Keratinocyte (primary cell): Measurements from ENCODE around the gene ACTR3C. TPM values are rescaled to one million over a fixed set of nuclear protein-coding genes. Genes with fewer than 3 reads are reported as not detected.
"Not testable (repeated sequence)": the region's sequence is repeated elsewhere in the genome, so short reads cannot be mapped to it uniquely, and the experiment has no call there.

Experiments
- DNase-seq: peaks from one replicate; pipeline ENCODE4 v3.0.0-alpha.2; 2011; ENCODE audit warnings: low read depth, missing footprints, low spot score
- FAIRE-seq: peaks from 2 replicates; lab custom pipeline; 2011; peaks lifted over from hg19 to GRCh38; lab: Jason Lieb, UNC
- H2AFZ ChIP-seq: 2 replicates; pipeline ENCODE4 v1.6.0; 2012; ENCODE audit warnings: low read length, control low read depth, inconsistent platforms; ENCODE audit not compliant: control insufficient read depth
- H3K27ac ChIP-seq: 2 replicates; pipeline ENCODE4 v1.5.1; 2011; ENCODE audit warnings: low read length; ENCODE audit not compliant: control insufficient read depth, insufficient read depth
- H3K27me3 ChIP-seq: 3 replicates; pipeline ENCODE4 v1.6.0; 2011; ENCODE audit warnings: low read length; ENCODE audit not compliant: control insufficient read depth, insufficient read depth; ENCODE audit errors: extremely low read depth
- H3K36me3 ChIP-seq, 2 experiments: 2 replicates in 1 of 2; 3 replicates in 1 of 2; pipeline ENCODE4 v1.5.1; 2011; ENCODE audit warnings: low read length in 2 of 2, mild to moderate bottlenecking in 1 of 2; ENCODE audit not compliant: control insufficient read depth in 2 of 2, insufficient read depth in 2 of 2; ENCODE audit errors: extremely low read depth in 1 of 2
- H3K4me1 ChIP-seq: 3 replicates; pipeline ENCODE4 v1.5.1; 2011; ENCODE audit warnings: low read length; ENCODE audit not compliant: control insufficient read depth, insufficient read depth; ENCODE audit errors: extremely low read depth
- H3K4me2 ChIP-seq: 3 replicates; pipeline ENCODE4 v1.6.0; 2011; ENCODE audit warnings: low read depth, low read length; ENCODE audit not compliant: control insufficient read depth, insufficient read depth; ENCODE audit errors: extremely low read depth
- H3K4me3 ChIP-seq, 3 experiments: fragments of 200-600 bp in 1 of 3; sonication (generic) in 1 of 3; 2 replicates in 2 of 3; 3 replicates in 1 of 3; pipeline ENCODE4 v1.5.1; 2011 to 2016; ENCODE audit warnings: low read length in 3 of 3, mild to moderate bottlenecking in 3 of 3, control low read depth in 2 of 3, inconsistent platforms in 1 of 3, low read depth in 1 of 3, mixed read lengths in 1 of 3, mixed run types in 1 of 3, moderate library complexity in 1 of 3; ENCODE audit not compliant: control insufficient read depth in 2 of 3, insufficient read depth in 2 of 3; ENCODE audit errors: extremely low read depth in 1 of 3
- H3K79me2 ChIP-seq: 2 replicates; pipeline ENCODE4 v1.6.0; 2012; ENCODE audit warnings: low read length; ENCODE audit not compliant: control insufficient read depth, insufficient read depth
- H3K9ac ChIP-seq: 3 replicates; pipeline ENCODE4 v1.6.0; 2011; ENCODE audit warnings: low read length; ENCODE audit not compliant: control insufficient read depth, insufficient read depth; ENCODE audit errors: extremely low read depth
- H3K9me1 ChIP-seq: 3 replicates; pipeline ENCODE4 v1.6.0; 2011; ENCODE audit warnings: low read length; ENCODE audit not compliant: control insufficient read depth, insufficient read depth; ENCODE audit errors: extremely low read depth
- H3K9me3 ChIP-seq: 2 replicates; pipeline ENCODE4 v1.5.1; 2012; ENCODE audit warnings: low read depth, low read length; ENCODE audit not compliant: control insufficient read depth
- H4K20me1 ChIP-seq: 3 replicates; pipeline ENCODE4 v1.6.0; 2011; ENCODE audit warnings: low read length; ENCODE audit not compliant: control insufficient read depth, insufficient read depth; ENCODE audit errors: extremely low read depth
- dilution Hi-C: fragments of 300-500 bp; cut with MboI; formaldehyde crosslinking; loops from one replicate; pipeline ENCODE4 v1.7.0; 2020; ENCODE audit warnings: low sequenced_read_pairs; ENCODE audit not compliant: extremely low pct_ligation_motif_present
- polyA plus RNA-seq, 5 experiments: library from polyadenylated mRNA; depleted of rRNA in 3 of 5; stranded (reverse) in 3 of 5; stranded (forward) in 1 of 5; unstranded in 1 of 5; fragments of >200 nt; gene quantifications; 1 replicate in 1 of 5; 2 replicates in 3 of 5; 3 replicates in 1 of 5; pipeline versions ENCODE4 v1.2.1 to v1.2.3, GENCODE V29; 2011 to 2012; ENCODE audit warnings: missing spikeins in 2 of 5, low read depth in 1 of 5, low replicate concordance in 1 of 5

The ACTR3C gene
- polyA plus RNA-seq, 1 donor (not counting 4 experiments of a cell fraction or from before 2014, with no cell fraction given), result 1.3 TPM

DNA sequence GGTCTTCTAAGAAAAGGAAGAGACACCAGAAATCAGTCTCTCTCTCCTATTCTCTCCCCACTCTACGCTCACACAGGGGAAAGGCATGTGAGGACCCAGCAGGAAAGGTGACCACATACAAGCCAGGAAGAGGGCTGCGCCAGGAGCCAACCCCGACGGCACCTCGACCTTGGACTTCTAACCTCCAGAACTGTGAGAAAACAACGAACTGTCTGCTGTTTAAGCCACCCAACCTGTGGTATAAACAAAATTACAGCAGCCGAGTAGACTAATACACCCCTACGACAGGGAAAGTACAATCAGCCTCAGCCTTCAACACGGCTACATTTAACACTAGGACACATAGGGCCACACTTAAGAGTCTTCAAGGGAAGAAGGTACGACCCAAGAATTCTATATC, 26.5 kb downstream of the ACTR3C start:
- H3K9ac ChIP-seq, H2AFZ ChIP-seq, H3K27ac ChIP-seq, H4K20me1 ChIP-seq, H3K4me1 ChIP-seq, H3K9me3 ChIP-seq, H3K36me3 ChIP-seq, dilution Hi-C loops, H3K79me2 ChIP-seq, FAIRE-seq, H3K9me1 ChIP-seq, H3K27me3 ChIP-seq, H3K4me2 ChIP-seq, DNase-seq, H3K4me3 ChIP-seq: not testable (repeated sequence)

GRCh38 chr7:150295614-150296013, 27.7 kb downstream of the ACTR3C start:
- H3K27ac ChIP-seq, H3K79me2 ChIP-seq, FAIRE-seq, DNase-seq, H3K9me3 ChIP-seq, H3K9me1 ChIP-seq, H3K36me3 ChIP-seq, H2AFZ ChIP-seq, H3K4me2 ChIP-seq, H4K20me1 ChIP-seq, H3K4me3 ChIP-seq, H3K9ac ChIP-seq, H3K4me1 ChIP-seq, H3K27me3 ChIP-seq, dilution Hi-C loops: not testable (repeated sequence)

- H4K20me1 ChIP-seq, result not testable (repeated sequence)
Measured at GRCh38 chr7:150295027-150295426, 28.3 kb downstream of the ACTR3C start.

GRCh38 chr7:150290317-150290716, 33.0 kb downstream of the ACTR3C start:
- dilution Hi-C loops, result not testable (repeated sequence)

More at GRCh38 chr7:150295027-150295426, 28.3 kb downstream of the ACTR3C start:
- DNase-seq, H3K9me3 ChIP-seq, H3K27ac ChIP-seq, H3K27me3 ChIP-seq, H2AFZ ChIP-seq, H3K4me2 ChIP-seq, H3K4me1 ChIP-seq, dilution Hi-C loops, FAIRE-seq, H3K79me2 ChIP-seq, H3K9me1 ChIP-seq, H3K4me3 ChIP-seq, H3K9ac ChIP-seq, H3K36me3 ChIP-seq: not testable (repeated sequence)

GRCh38 chr7:150288816-150289215, 34.5 kb downstream of the ACTR3C start:
- H3K9me1 ChIP-seq, H3K27ac ChIP-seq, DNase-seq, H3K79me2 ChIP-seq, H4K20me1 ChIP-seq, H3K4me1 ChIP-seq, H3K9ac ChIP-seq, H3K4me2 ChIP-seq, H2AFZ ChIP-seq, dilution Hi-C loops, H3K27me3 ChIP-seq, H3K36me3 ChIP-seq, FAIRE-seq, H3K4me3 ChIP-seq, H3K9me3 ChIP-seq: not testable (repeated sequence)

More at GRCh38 chr7:150290317-150290716, 33.0 kb downstream of the ACTR3C start:
- not testable (repeated sequence) for H2AFZ ChIP-seq, DNase-seq, H3K9me3 ChIP-seq, H4K20me1 ChIP-seq, H3K9ac ChIP-seq, H3K36me3 ChIP-seq, H3K4me2 ChIP-seq, H3K27ac ChIP-seq, H3K4me1 ChIP-seq, H3K4me3 ChIP-seq, H3K9me1 ChIP-seq, H3K79me2 ChIP-seq, FAIRE-seq, H3K27me3 ChIP-seq
